GM21423 (cell line): ENCODE data around the gene BTNL2.
"Not testable (repeated sequence)": the region's sequence is repeated elsewhere in the genome, so short reads cannot be mapped to it uniquely, and the experiment has no call there.

Experiments
- ATAC-seq: cut with Tn5 transposase; IDR thresholded peaks from one replicate; pipeline ENCODE4 v1.9.1; 2021; ENCODE audit warnings: mild to moderate bottlenecking, moderate library complexity; ENCODE audit not compliant: unreplicated experiment

Gene BTNL2

GRCh38 chr6:32370505-32370904 lies 36.5 kb downstream of the BTNL2 start:
- ATAC-seq, result no peak

- ATAC-seq, result no peak
Observed at GRCh38 chr6:32369660-32370059, 37.3 kb downstream of the BTNL2 start.

- no peak for ATAC-seq
Observed at GRCh38 chr6:32367644-32368043, 39.3 kb downstream of the BTNL2 start.

GRCh38 chr6:32359225-32359624 lies 47.8 kb downstream of the BTNL2 start:
- not testable (repeated sequence) for ATAC-seq

GRCh38 chr6:32358548-32358947 lies 48.4 kb downstream of the BTNL2 start:
- not testable (repeated sequence) for ATAC-seq

GRCh38 chr6:32355018-32355417 lies 52.0 kb downstream of the BTNL2 start:
- no peak for ATAC-seq

GRCh38 chr6:32353348-32353747 lies 53.6 kb downstream of the BTNL2 start:
- ATAC-seq, result no peak
